HG03521 (cell line): Measurements from ENCODE around the gene FGD5.

Source experiments
- ATAC-seq: cut with Tn5 transposase; IDR thresholded peaks from one replicate; pipeline ENCODE4 v1.9.1; 2021; ENCODE audit warnings: mild to moderate bottlenecking, moderate library complexity; ENCODE audit not compliant: unreplicated experiment

FGD5 gene

GRCh38 chr3:14874784-14875183 is 56.0 kb downstream of the FGD5 start:
- ATAC-seq, result no peak

GRCh38 chr3:14875411-14876175 is 56.8 kb downstream of the FGD5 start:
- ATAC-seq, result no peak

GRCh38 chr3:14876921-14877333 is 58.2 kb downstream of the FGD5 start:
- no peak for ATAC-seq

GRCh38 chr3:14877469-14877868 is 58.7 kb downstream of the FGD5 start:
- ATAC-seq, result no peak

- no peak for ATAC-seq
These were observed 60.6 kb downstream of the FGD5 start for GRCh38 chr3:14879211-14879874.

- no peak for ATAC-seq
These were observed 61.8 kb downstream of the FGD5 start for GRCh38 chr3:14880447-14881106.

GRCh38 chr3:14883226-14883625 is 64.5 kb downstream of the FGD5 start:
- no peak for ATAC-seq

- no peak for ATAC-seq
These were observed 65.9 kb downstream of the FGD5 start for GRCh38 chr3:14884665-14885064.

GRCh38 chr3:14885307-14885706 is 66.5 kb downstream of the FGD5 start:
- no peak for ATAC-seq

GRCh38 chr3:14886101-14886500 is 67.3 kb downstream of the FGD5 start:
- no peak for ATAC-seq

- ATAC-seq, result no peak
These were observed 70.4 kb downstream of the FGD5 start for GRCh38 chr3:14889205-14889604.

- no peak for ATAC-seq
These were observed 71.2 kb downstream of the FGD5 start for GRCh38 chr3:14889943-14890342.

- no peak for ATAC-seq
These were observed 71.7 kb downstream of the FGD5 start for GRCh38 chr3:14890476-14890875.

- no peak for ATAC-seq
These were observed 72.7 kb downstream of the FGD5 start for GRCh38 chr3:14891135-14892132.

GRCh38 chr3:14892226-14892625 is 73.5 kb downstream of the FGD5 start:
- no peak for ATAC-seq

- ATAC-seq, result no peak
These were observed 75.3 kb downstream of the FGD5 start for GRCh38 chr3:14894085-14894484.

- ATAC-seq, result no peak
These were observed 78.5 kb downstream of the FGD5 start for GRCh38 chr3:14897266-14897665.

- ATAC-seq, result no peak
These were observed 80.2 kb downstream of the FGD5 start for GRCh38 chr3:14898929-14899328.

- no peak for ATAC-seq
These were observed 81.3 kb downstream of the FGD5 start for GRCh38 chr3:14899993-14900618.
